T-helper 17 cell (primary cell): ENCODE data around the gene BRICD5. TPM values are rescaled to one million over a fixed set of nuclear protein-coding genes. Genes with fewer than 3 reads are reported as not detected.
"Not testable (repeated sequence)": the region's sequence is repeated elsewhere in the genome, so short reads cannot be mapped to it uniquely, and the experiment has no call there.

Experiments
- ATAC-seq: fragments of 150-1000 bp; cut with Tn5 transposase; 2 replicates; pipeline ENCODE4 v1.10.0; 2021; ENCODE audit warnings: mild to moderate bottlenecking, moderate library complexity
- DNase-seq, 3 donors: peaks; one replicate each; pipeline versions ENCODE4 v3.0.0 to v3.0.0-alpha.2; 2020 to 2021
- H3K9me3 ChIP-seq: one replicate; pipeline ENCODE4 v1.7.0; 2013; ENCODE audit warnings: low read length, mild to moderate bottlenecking; ENCODE audit not compliant: control insufficient read depth, poor library complexity, severe bottlenecking
- H3K27ac Mint-ChIP-seq: one replicate; pipeline ENCODE4 v1.8.0; 2022; ENCODE audit warnings: mild to moderate bottlenecking, moderate library complexity, mixed read lengths
- H3K27me3 Mint-ChIP-seq: one replicate; pipeline ENCODE4 v1.8.0; 2022; ENCODE audit warnings: mixed read lengths
- H3K36me3 Mint-ChIP-seq: one replicate; pipeline ENCODE4 v1.8.0; 2022; ENCODE audit warnings: low read depth, mixed read lengths
- H3K4me1 Mint-ChIP-seq: one replicate; pipeline ENCODE4 v1.8.0; 2022; ENCODE audit warnings: mild to moderate bottlenecking, mixed read lengths
- H3K4me3 Mint-ChIP-seq: one replicate; pipeline ENCODE4 v1.8.0; 2022; ENCODE audit warnings: mild to moderate bottlenecking, moderate library complexity, mixed read lengths
- total RNA-seq, 4 donors: library from RNA in 2 of 4; stranded (reverse) in 2 of 4; gene quantifications; one replicate each; pipeline ENCODE4 v1.2.3 and lab custom pipeline; 2022 to 2026

BRICD5 gene
- total RNA-seq = 1 to 10 TPM; 2.6 to 4.0 TPM
- 1.4 to 8.0 reads per million in 2 donors for total RNA-seq (lab: John Stamatoyannopoulos, UW)

DNA sequence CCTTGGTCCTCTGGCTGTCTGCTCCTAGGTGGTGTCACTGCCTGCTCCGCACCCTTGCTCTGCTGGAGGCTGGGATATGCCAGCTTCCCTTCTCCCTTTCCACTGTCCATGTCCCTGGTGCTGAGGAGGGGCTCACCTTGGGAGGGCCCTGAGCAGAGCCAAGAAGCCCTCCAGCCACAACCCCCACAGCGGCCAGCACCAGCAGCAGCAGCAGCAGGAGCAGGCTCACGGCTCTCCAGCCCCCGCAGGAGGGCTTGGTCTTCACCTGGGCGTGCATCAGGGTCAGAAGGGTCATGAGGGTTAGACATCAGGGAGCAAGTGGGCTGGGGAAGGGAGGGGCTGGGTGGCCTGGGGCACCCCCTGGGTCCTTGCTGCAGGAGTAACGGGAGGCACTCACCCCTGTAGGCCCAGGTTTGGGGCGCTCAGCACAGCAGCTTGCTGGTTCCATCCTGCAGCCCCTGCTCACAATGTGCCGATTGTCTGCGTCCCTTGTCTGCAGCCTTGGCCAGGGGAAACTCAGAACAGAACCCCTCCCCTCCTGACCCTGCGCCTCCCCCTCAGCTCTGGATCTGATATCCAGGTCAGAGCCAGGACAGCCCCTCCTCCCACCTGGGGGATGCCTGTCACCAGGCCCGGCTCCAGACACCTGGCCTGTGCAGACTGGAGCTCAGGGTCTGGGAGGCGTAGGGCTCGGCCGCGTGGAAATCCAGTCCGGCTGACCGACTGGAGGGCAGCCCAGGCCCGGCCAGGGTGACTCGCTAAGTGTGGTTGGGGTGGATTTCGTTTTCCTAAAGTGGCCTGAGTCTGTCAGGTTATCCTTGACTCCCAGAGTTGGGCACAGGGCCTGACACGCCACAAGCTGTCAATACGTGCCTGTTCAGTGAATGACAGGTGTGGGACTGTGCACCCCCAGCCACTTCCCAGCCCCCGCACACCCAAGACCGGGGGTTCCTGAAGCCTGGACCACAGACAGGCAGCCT is at the start of gene BRICD5:
Gene BRICD5 (minus strand): TSS at position 478 of the 980 bp plus-strand sequence. CDS start 30 bp downstream, at position 448.
- Mint-ChIP-seq H3K4me3 (peak within 1 kb of the TSS; percentile 19), H3K4me1 (peaks cover 25% of the 10 kb centered on the region), H3K36me3 (peaks cover 6% of the 10 kb centered on the region), H3K27me3 (no peaks in the 10 kb centered on the region), H3K27ac (no peak within 1 kb of the TSS)
- DNase-seq (no peak), ATAC-seq (no peak)
- no peaks in the 10 kb centered on the region for H3K9me3 ChIP-seq

DNA sequence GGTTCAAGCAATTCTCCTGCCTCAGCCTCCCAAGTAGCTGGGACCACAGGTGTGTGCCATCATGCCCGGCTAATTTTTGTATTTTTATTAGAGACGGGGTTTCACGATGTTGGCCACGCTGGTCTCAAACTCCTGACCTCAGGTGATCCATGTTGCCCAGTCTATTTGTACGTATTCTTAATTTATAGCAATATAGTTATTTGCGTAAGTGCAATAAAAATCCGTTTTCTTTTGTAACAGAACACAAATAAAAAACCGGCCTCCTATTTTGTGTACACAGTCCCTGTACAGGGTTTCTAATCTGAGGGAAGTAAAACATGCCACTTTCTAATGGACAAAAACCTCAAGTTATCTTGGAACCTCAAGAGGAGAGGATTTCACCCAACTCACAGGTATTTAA is 49.6 kb upstream of the BRICD5 start:
- Mint-ChIP-seq H3K27ac (no peak overlapping the region), H3K4me3 (no peak overlapping the region), H3K4me1 (peaks cover 13% of the 10 kb centered on the region), H3K36me3 (peaks cover 8% of the 10 kb centered on the region), H3K27me3 (no peaks in the 10 kb centered on the region)
- H3K9me3 ChIP-seq = no peaks in the 10 kb centered on the region
- ATAC-seq (no peak), DNase-seq (no peak)

- not testable (repeated sequence) for H3K4me1 Mint-ChIP-seq, DNase-seq, ATAC-seq, H3K4me3 Mint-ChIP-seq, H3K36me3 Mint-ChIP-seq, H3K27ac Mint-ChIP-seq, H3K9me3 ChIP-seq, H3K27me3 Mint-ChIP-seq
Observed at GRCh38 chr16:2258530-2258929, 47.9 kb upstream of the BRICD5 start.

GRCh38 chr16:2257726-2258125 is 47.1 kb upstream of the BRICD5 start:
- no peak for DNase-seq
- H3K4me1 Mint-ChIP-seq = peaks cover 2% of the 10 kb centered on the region
- no peak overlapping the region for H3K27ac Mint-ChIP-seq
- no peaks in the 10 kb centered on the region for H3K27me3 Mint-ChIP-seq
- no peak for ATAC-seq
- H3K36me3 Mint-ChIP-seq = peaks cover 7% of the 10 kb centered on the region
- H3K4me3 Mint-ChIP-seq = no peak overlapping the region
- H3K9me3 ChIP-seq = no peaks in the 10 kb centered on the region

DNA sequence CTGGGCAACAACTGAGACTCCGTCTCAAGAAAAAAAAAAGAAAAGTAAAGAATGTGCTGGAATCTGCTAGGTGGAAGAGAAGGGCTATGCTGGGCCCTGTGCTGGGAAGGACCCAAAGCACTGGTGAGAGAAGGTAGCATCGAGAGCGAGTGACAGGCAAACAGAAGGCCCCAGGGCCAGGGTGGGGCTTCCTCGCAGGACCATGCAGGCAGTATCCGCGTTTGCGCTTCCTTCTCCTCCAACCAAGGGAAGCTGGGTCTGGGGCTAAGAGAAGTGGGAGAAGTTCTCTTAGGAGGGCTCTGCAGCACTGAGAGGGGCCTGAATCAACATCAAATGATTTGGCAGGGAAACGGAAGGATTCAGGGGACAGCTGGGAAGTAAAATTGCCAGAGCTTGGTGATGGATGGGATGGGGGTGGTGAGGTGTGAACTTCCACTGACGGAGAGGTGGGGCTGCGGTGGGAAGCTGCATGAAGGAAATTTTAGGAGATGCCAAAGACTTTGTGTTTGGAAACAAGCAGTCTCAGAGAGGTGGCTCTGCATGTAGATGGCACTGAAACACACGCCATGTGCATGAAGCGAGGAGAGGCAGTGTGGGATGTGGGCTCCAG is 46.0 kb upstream of the BRICD5 start:
- Mint-ChIP-seq H3K27me3 (no peaks in the 10 kb centered on the region), H3K36me3 (peaks cover 2% of the 10 kb centered on the region), H3K27ac (peak overlapping the region; percentile 71)

GRCh38 chr16:2253293-2253692 is 42.6 kb upstream of the BRICD5 start:
- DNase-seq (no peak), ATAC-seq (no peak)
- no peaks in the 10 kb centered on the region for H3K9me3 ChIP-seq
- Mint-ChIP-seq H3K27me3 (no peaks in the 10 kb centered on the region), H3K4me3 (no peak overlapping the region), H3K36me3 (peaks cover 2% of the 10 kb centered on the region), H3K27ac (peak overlapping the region; percentile 76), H3K4me1 (peaks cover 3% of the 10 kb centered on the region)

More for the DNA sequence above, 46.0 kb upstream of the BRICD5 start:
- DNase-seq (no peak), ATAC-seq (no peak)
- H3K4me3 Mint-ChIP-seq = peak overlapping the region; percentile 25
- H3K9me3 ChIP-seq = no peaks in the 10 kb centered on the region
- H3K4me1 Mint-ChIP-seq = no peaks in the 10 kb centered on the region

- H3K27me3 Mint-ChIP-seq = no peaks in the 10 kb centered on the region
- ATAC-seq (no peak), DNase-seq (no peak)
- peaks cover 3% of the 10 kb centered on the region for H3K4me1 Mint-ChIP-seq
- no peaks in the 10 kb centered on the region for H3K9me3 ChIP-seq
- peaks cover 2% of the 10 kb centered on the region for H3K36me3 Mint-ChIP-seq
- H3K27ac Mint-ChIP-seq = peak overlapping the region; percentile 76
- H3K4me3 Mint-ChIP-seq = no peak overlapping the region
Observed at GRCh38 chr16:2252806-2253148, 42.1 kb upstream of the BRICD5 start.

GRCh38 chr16:2251296-2252111 is 40.8 kb upstream of the BRICD5 start, which contains the start of gene ECI1:
Gene ECI1 (minus strand): TSS chr16:2251587. CDS start chr16:2251566, 21 bp downstream.
- DNase-seq = peak; percentile 58 to 72 (median 71)
- peak; percentile 80 for ATAC-seq
- H3K4me1 Mint-ChIP-seq = peaks cover 3% of the 10 kb centered on the region
- peak within 1 kb of the TSS; percentile 93 for H3K27ac Mint-ChIP-seq
- H3K36me3 Mint-ChIP-seq = peaks cover under 1% of the 10 kb centered on the region
- no peaks in the 10 kb centered on the region for H3K27me3 Mint-ChIP-seq
- H3K9me3 ChIP-seq = no peaks in the 10 kb centered on the region
- peak within 1 kb of the TSS; percentile 93 for H3K4me3 Mint-ChIP-seq

DNA sequence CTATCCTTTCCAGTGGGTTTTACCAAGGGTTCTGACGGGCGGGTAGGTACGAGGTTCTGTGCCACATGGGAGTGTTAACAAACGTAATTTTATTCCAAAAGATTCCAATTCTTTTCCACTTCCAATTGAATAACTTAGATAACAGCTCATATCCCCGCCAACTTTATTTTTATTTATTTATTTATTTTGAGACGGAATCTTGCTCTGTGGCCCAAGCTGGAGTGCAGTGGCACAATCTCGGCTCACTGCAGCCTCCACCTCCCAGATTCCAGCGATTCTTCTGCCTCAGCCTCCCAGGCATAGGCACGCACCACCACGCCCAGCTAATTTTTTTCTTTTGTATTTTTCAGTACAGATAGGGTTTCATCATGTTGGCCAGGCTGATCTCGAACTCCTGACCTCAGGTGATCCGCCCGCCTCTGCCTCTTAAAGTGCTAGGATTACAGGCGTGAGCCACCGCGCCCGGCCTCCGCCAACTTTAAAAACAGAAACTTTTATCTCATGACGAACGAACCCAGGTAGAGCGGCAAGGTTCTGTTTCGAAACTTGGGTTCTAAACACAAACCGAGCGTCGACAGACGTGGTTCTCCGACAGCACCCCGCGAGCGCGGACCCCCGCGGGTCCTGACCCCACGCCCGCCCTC is 40.1 kb upstream of the BRICD5 start:
- ATAC-seq (peak; percentile 42), DNase-seq (peak in 2 of 3 donors; percentile 26 to 36)
- Mint-ChIP-seq H3K27ac (peak overlapping the region; percentile 93), H3K27me3 (no peaks in the 10 kb centered on the region), H3K36me3 (no peaks in the 10 kb centered on the region), H3K4me1 (peaks cover 3% of the 10 kb centered on the region), H3K4me3 (peak overlapping the region; percentile 93)
- no peaks in the 10 kb centered on the region for H3K9me3 ChIP-seq

- Mint-ChIP-seq H3K36me3 (no peaks in the 10 kb centered on the region), H3K4me3 (no peak overlapping the region), H3K27ac (no peak overlapping the region), H3K27me3 (no peaks in the 10 kb centered on the region), H3K4me1 (peaks cover 6% of the 10 kb centered on the region)
- no peaks in the 10 kb centered on the region for H3K9me3 ChIP-seq
- ATAC-seq = no peak
- DNase-seq = no peak
Observed at GRCh38 chr16:2246301-2246885, 35.7 kb upstream of the BRICD5 start.

- no peaks in the 10 kb centered on the region for H3K36me3 Mint-ChIP-seq
- H3K9me3 ChIP-seq = no peaks in the 10 kb centered on the region
- peaks cover 3% of the 10 kb centered on the region for H3K4me1 Mint-ChIP-seq
- H3K4me3 Mint-ChIP-seq = no peak overlapping the region
- H3K27ac Mint-ChIP-seq = no peak overlapping the region
- H3K27me3 Mint-ChIP-seq = no peaks in the 10 kb centered on the region
- DNase-seq (no peak), ATAC-seq (no peak)
Observed at GRCh38 chr16:2244926-2245795, 34.5 kb upstream of the BRICD5 start.
